Mesendoderm (in vitro differentiated cells): ENCODE data around the gene KASH5.

ENCODE experiments used
- DNase-seq: peaks from one replicate; pipeline ENCODE4 v3.0.0; 2013
- H2AK5ac ChIP-seq: 2 replicates; pipeline ENCODE4 v1.6.1; 2013; ENCODE audit warnings: low read length, inconsistent platforms
- H2BK120ac ChIP-seq: 2 replicates; pipeline ENCODE4 v1.6.1; 2013; ENCODE audit warnings: low read depth, mild to moderate bottlenecking, low read length, moderate library complexity, mixed read lengths
- H2BK15ac ChIP-seq: replicated peaks from 2 replicates; pipeline ENCODE4 v1.6.1; 2013; ENCODE audit warnings: low read depth, mild to moderate bottlenecking, moderate library complexity
- H2BK5ac ChIP-seq: 2 replicates; pipeline ENCODE4 v1.6.1; 2013; ENCODE audit warnings: low read length, inconsistent platforms
- H3K18ac ChIP-seq: 2 replicates; pipeline ENCODE4 v1.6.1; 2013; ENCODE audit warnings: mild to moderate bottlenecking, low read length, mixed read lengths
- H3K23ac ChIP-seq: one replicate; pipeline ENCODE4 v1.6.1; 2013; ENCODE audit warnings: low read length
- H3K27ac ChIP-seq: 2 replicates; pipeline ENCODE4 v1.5.1; 2013; ENCODE audit warnings: low read depth, mild to moderate bottlenecking, inconsistent platforms, low read length, moderate library complexity
- H3K27me3 ChIP-seq: 2 replicates; pipeline ENCODE4 v1.6.1; 2013; ENCODE audit warnings: low read length, control low read depth, mild to moderate bottlenecking, inconsistent platforms; ENCODE audit not compliant: insufficient read depth, poor library complexity
- H3K36me3 ChIP-seq: 2 replicates; pipeline ENCODE4 v1.6.1; 2013; ENCODE audit warnings: low read length, inconsistent platforms; ENCODE audit not compliant: control insufficient read depth, insufficient read depth
- H3K4ac ChIP-seq: one replicate; pipeline ENCODE4 v1.6.1; 2013; ENCODE audit warnings: low read depth, mild to moderate bottlenecking, low read length, moderate library complexity
- H3K4me1 ChIP-seq: 2 replicates; pipeline ENCODE4 v1.6.1; 2013; ENCODE audit warnings: low read depth, low read length, inconsistent platforms; ENCODE audit not compliant: control insufficient read depth
- H3K4me2 ChIP-seq: 2 replicates; pipeline ENCODE4 v1.6.1; 2013; ENCODE audit warnings: low read length
- H3K4me3 ChIP-seq: 2 replicates; pipeline ENCODE4 v1.5.1; 2013; ENCODE audit warnings: mild to moderate bottlenecking, low read length
- H3K56ac ChIP-seq: one replicate; pipeline ENCODE4 v1.6.1; 2013; ENCODE audit warnings: low read length
- H3K79me1 ChIP-seq: 2 replicates; pipeline ENCODE4 v1.6.1; 2013; ENCODE audit warnings: low read length, inconsistent platforms
- H3K79me2 ChIP-seq: 2 replicates; pipeline ENCODE4 v1.6.1; 2013; ENCODE audit warnings: mild to moderate bottlenecking, low read length; ENCODE audit not compliant: control insufficient read depth, insufficient read depth
- H3K9ac ChIP-seq: 2 replicates; pipeline ENCODE4 v1.6.1; 2013; ENCODE audit warnings: low read length, inconsistent platforms
- H4K5ac ChIP-seq: one replicate; pipeline ENCODE4 v1.6.1; 2013; ENCODE audit warnings: low read length
- H4K8ac ChIP-seq: one replicate; pipeline ENCODE4 v1.6.1; 2013; ENCODE audit warnings: low read depth, mild to moderate bottlenecking, control low read depth, low read length, moderate library complexity
- WGBS: extraction: QIAGEN DNeasy Blood & Tissue Kit; methylation state at CpG from one replicate; pipeline ENCODE4 v1.1.7; 2013; ENCODE audit warnings: low lambda C conversion rate, missing lambda C conversion rate; ENCODE audit not compliant: insufficient coverage; ENCODE audit errors: extremely low coverage; 5-methylcytosine and 5-hydroxymethylcytosine counted together

Gene KASH5

GRCh38 chr19:49374665-49375434, 13.2 kb upstream of the KASH5 start:
- no peaks in the 10 kb centered on the region for H3K4me1 ChIP-seq
- no peak overlapping the region for H4K8ac ChIP-seq
- H3K23ac ChIP-seq, result no peak overlapping the region
- H3K9ac ChIP-seq, result no peak overlapping the region
- WGBS, result no CpG with 5 or more reads among the region's 16 CpGs
- no peak overlapping the region for H3K27ac ChIP-seq
- H2BK15ac ChIP-seq, result no peak overlapping the region
- H2AK5ac ChIP-seq, result no peak overlapping the region
- no peaks in the 10 kb centered on the region for H3K27me3 ChIP-seq
- H3K4ac ChIP-seq, result no peak overlapping the region
- no peaks in the 10 kb centered on the region for H3K36me3 ChIP-seq
- no peak overlapping the region for H2BK5ac ChIP-seq
- no peak overlapping the region for H3K4me3 ChIP-seq
- no peaks in the 10 kb centered on the region for H3K79me1 ChIP-seq
- DNase-seq, result no peak
- no peak overlapping the region for H4K5ac ChIP-seq
- H2BK120ac ChIP-seq, result no peak overlapping the region
- no peaks in the 10 kb centered on the region for H3K79me2 ChIP-seq
- H3K18ac ChIP-seq, result no peak overlapping the region
- no peak overlapping the region for H3K4me2 ChIP-seq
- no peak overlapping the region for H3K56ac ChIP-seq

- no peak overlapping the region for H2AK5ac ChIP-seq
- H4K5ac ChIP-seq, result no peak overlapping the region
- H3K4ac ChIP-seq, result no peak overlapping the region
- H3K18ac ChIP-seq, result no peak overlapping the region
- no peaks in the 10 kb centered on the region for H3K79me1 ChIP-seq
- DNase-seq, result no peak
- H3K4me3 ChIP-seq, result no peak overlapping the region
- H3K56ac ChIP-seq, result no peak overlapping the region
- no peak overlapping the region for H2BK120ac ChIP-seq
- H3K27ac ChIP-seq, result no peak overlapping the region
- H3K79me2 ChIP-seq, result no peaks in the 10 kb centered on the region
- no peaks in the 10 kb centered on the region for H3K4me1 ChIP-seq
- no CpG with 5 or more reads among the region's 3 CpGs for WGBS
- H3K27me3 ChIP-seq, result no peaks in the 10 kb centered on the region
- no peak overlapping the region for H3K9ac ChIP-seq
- H4K8ac ChIP-seq, result no peak overlapping the region
- H2BK15ac ChIP-seq, result no peak overlapping the region
- H3K36me3 ChIP-seq, result no peaks in the 10 kb centered on the region
- H2BK5ac ChIP-seq, result no peak overlapping the region
- no peak overlapping the region for H3K4me2 ChIP-seq
- H3K23ac ChIP-seq, result no peak overlapping the region
Measured at GRCh38 chr19:49378512-49378911, 9.5 kb upstream of the KASH5 start.

GRCh38 chr19:49380391-49380790, 7.7 kb upstream of the KASH5 start:
- no peak overlapping the region for H2BK120ac ChIP-seq
- H3K79me2 ChIP-seq, result no peaks in the 10 kb centered on the region
- H3K23ac ChIP-seq, result no peak overlapping the region
- no peak overlapping the region for H2AK5ac ChIP-seq
- no peak for DNase-seq
- no peak overlapping the region for H3K18ac ChIP-seq
- H2BK15ac ChIP-seq, result no peak overlapping the region
- H2BK5ac ChIP-seq, result no peak overlapping the region
- H3K27ac ChIP-seq, result no peak overlapping the region
- H4K8ac ChIP-seq, result no peak overlapping the region
- H3K4me2 ChIP-seq, result no peak overlapping the region
- H3K4me1 ChIP-seq, result no peaks in the 10 kb centered on the region
- no peak overlapping the region for H3K4me3 ChIP-seq
- no peak overlapping the region for H4K5ac ChIP-seq
- no peaks in the 10 kb centered on the region for H3K36me3 ChIP-seq
- no CpG with 5 or more reads among the region's 3 CpGs for WGBS
- no peak overlapping the region for H3K56ac ChIP-seq
- H3K27me3 ChIP-seq, result no peaks in the 10 kb centered on the region
- no peak overlapping the region for H3K9ac ChIP-seq
- no peaks in the 10 kb centered on the region for H3K79me1 ChIP-seq
- H3K4ac ChIP-seq, result no peak overlapping the region

- Histone ChIP-seq H2BK15ac (no peak overlapping the region), H3K56ac (no peak overlapping the region), H2BK120ac (no peak overlapping the region), H3K23ac (no peak overlapping the region), H3K4me2 (no peak overlapping the region), H2BK5ac (no peak overlapping the region), H3K27me3 (no peaks in the 10 kb centered on the region), H4K8ac (no peak overlapping the region), H3K79me1 (no peaks in the 10 kb centered on the region), H3K9ac (no peak overlapping the region), H3K18ac (no peak overlapping the region), H3K4me1 (no peaks in the 10 kb centered on the region), H3K4me3 (no peak overlapping the region), H3K36me3 (no peaks in the 10 kb centered on the region), H3K4ac (no peak overlapping the region), H3K27ac (no peak overlapping the region), H2AK5ac (no peak overlapping the region), H3K79me2 (no peaks in the 10 kb centered on the region), H4K5ac (no peak overlapping the region)
- DNase-seq, result no peak
- no CpG with 5 or more reads among the region's 5 CpGs for WGBS
Measured at GRCh38 chr19:49382639-49383038, 5.4 kb upstream of the KASH5 start.

GRCh38 chr19:49383599-49383998, 4.5 kb upstream of the KASH5 start:
- Histone ChIP-seq H3K56ac (no peak overlapping the region), H3K4me3 (no peak overlapping the region), H2BK120ac (no peak overlapping the region), H3K36me3 (no peaks in the 10 kb centered on the region), H2BK5ac (no peak overlapping the region), H3K23ac (no peak overlapping the region), H3K4ac (no peak overlapping the region), H3K79me2 (no peaks in the 10 kb centered on the region), H3K18ac (no peak overlapping the region), H3K27ac (no peak overlapping the region), H2BK15ac (no peak overlapping the region), H3K27me3 (no peaks in the 10 kb centered on the region), H3K9ac (no peak overlapping the region), H4K5ac (no peak overlapping the region), H3K4me2 (no peak overlapping the region), H2AK5ac (no peak overlapping the region), H4K8ac (no peak overlapping the region), H3K4me1 (no peaks in the 10 kb centered on the region), H3K79me1 (no peaks in the 10 kb centered on the region)
- no peak for DNase-seq
- no CpG with 5 or more reads among the region's 1 CpG for WGBS

- H3K56ac ChIP-seq, result no peak overlapping the region
- no peaks in the 10 kb centered on the region for H3K79me1 ChIP-seq
- H2AK5ac ChIP-seq, result no peak overlapping the region
- no peak overlapping the region for H2BK5ac ChIP-seq
- no peak overlapping the region for H4K8ac ChIP-seq
- no CpG with 5 or more reads among the region's 20 CpGs for WGBS
- no peak overlapping the region for H4K5ac ChIP-seq
- no peak overlapping the region for H2BK120ac ChIP-seq
- H3K4me1 ChIP-seq, result no peaks in the 10 kb centered on the region
- no peaks in the 10 kb centered on the region for H3K27me3 ChIP-seq
- no peak overlapping the region for H3K4ac ChIP-seq
- no peak overlapping the region for H3K9ac ChIP-seq
- H2BK15ac ChIP-seq, result no peak overlapping the region
- H3K79me2 ChIP-seq, result no peaks in the 10 kb centered on the region
- H3K4me3 ChIP-seq, result no peak overlapping the region
- no peak for DNase-seq
- no peaks in the 10 kb centered on the region for H3K36me3 ChIP-seq
- H3K4me2 ChIP-seq, result no peak overlapping the region
- H3K23ac ChIP-seq, result no peak overlapping the region
- no peak overlapping the region for H3K27ac ChIP-seq
- H3K18ac ChIP-seq, result no peak overlapping the region
Measured at GRCh38 chr19:49389406-49389805, 1.4 kb downstream of the KASH5 start.
